Measurements from ENCODE around the gene ANK2.

- TF ChIP-seq GATA2 (IDR thresholded peaks at IDR 0.05; ENCODE audit: low read depth, low read length) (peak; percentile 66; the same call in 1 of the 2 replicates), GATA3 (IDR thresholded peaks at IDR 0.05; ENCODE audit: low read depth, low read length) (peak; percentile 77)
These were observed 120.8 kb downstream of the ANK2 start for GRCh38 chr4:113170115-113170804.
